Measurements from ENCODE around the gene EEPD1.

DNA sequence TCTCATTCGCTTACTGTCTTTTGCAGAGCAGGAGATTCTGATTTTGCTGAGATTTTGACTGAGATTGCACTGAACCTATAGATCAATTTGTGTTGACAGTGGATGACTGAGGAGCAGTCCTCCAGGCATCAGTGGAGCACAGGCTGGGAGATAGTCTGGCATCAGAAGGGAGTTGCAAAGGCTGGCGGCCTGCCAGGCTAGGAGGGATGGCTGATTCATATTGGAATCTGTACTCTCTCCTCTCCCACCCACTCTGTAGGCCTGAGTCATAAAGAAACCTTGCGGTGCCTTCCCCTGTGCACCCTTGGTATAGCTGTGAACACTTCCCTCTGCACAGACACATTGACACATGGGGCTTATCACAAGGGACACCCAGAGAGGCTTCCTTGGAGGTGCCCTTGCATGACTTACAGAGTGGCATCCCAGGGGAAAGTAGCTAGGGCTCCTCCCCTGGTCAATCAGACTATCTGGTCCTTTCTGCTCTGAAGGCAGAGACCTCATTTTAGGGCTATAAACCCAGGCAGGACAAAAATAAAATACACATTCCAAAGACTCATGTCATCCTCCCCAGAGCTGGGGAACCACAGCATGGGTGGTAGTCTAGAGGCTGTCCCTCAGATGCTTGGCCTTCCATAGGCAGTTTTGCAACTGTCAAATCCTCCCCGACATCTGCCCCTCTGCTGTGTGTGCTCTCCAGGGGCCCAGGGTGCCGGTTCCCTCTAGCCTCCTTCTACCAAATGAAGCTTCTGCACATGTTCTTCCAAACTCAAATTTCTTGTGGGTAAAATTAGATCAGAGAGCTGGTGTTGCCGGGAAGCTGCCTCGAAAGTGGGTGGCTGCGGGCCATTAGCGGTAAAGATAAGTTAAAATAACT is 37.4 kb upstream of the EEPD1 start:
- TF ChIP-seq CTCF (IDR thresholded peaks at IDR 0.05) (no peak), POLR2A (IDR thresholded peaks at IDR 0.05) (no peak)
